ENCODE data around the gene ATP5MC3. TPM values are rescaled to one million over a fixed set of nuclear protein-coding genes. Genes with fewer than 3 reads are reported as not detected.

Gene ATP5MC3
- total RNA-seq, 1 experiment from 2014 or later = 299 TPM

- H3K9me3 ChIP-seq = no peaks in the 10 kb centered on the region
- CTCF ChIA-PET = no interaction called here
- Mint-ChIP-seq H3K4me1 (ENCODE audit: low read depth, unreplicated experiment) (peaks cover 28% of the 10 kb centered on the region), H3K9me3 (ENCODE audit: unreplicated experiment) (no peaks in the 10 kb centered on the region), H3K27ac (ENCODE audit: unreplicated experiment) (no peak overlapping the region), H3K27me3 (ENCODE audit: insufficient read depth, unreplicated experiment) (no peaks in the 10 kb centered on the region), H3K4me3 (ENCODE audit: unreplicated experiment) (no peak overlapping the region), H3K36me3 (ENCODE audit: insufficient read depth, unreplicated experiment) (peaks cover 11% of the 10 kb centered on the region)
- no TSS peak for BruUV-seq (replicated peaks)
- H3K4me3 ChIP-seq (ENCODE audit: low read depth, low read length) = no peak overlapping the region
- no peak for DNase-seq
- no peaks in the 10 kb centered on the region for H3K27me3 ChIP-seq (replicated peaks; ENCODE audit: control insufficient read depth, insufficient read depth, low read length)
- POLR2A ChIA-PET = no interaction called here
- intact Hi-C loops (cut with micrococcal nuclease; ENCODE audit: unreplicated experiment) = no loop called here
- no peaks in the 10 kb centered on the region for H3K36me3 ChIP-seq (ENCODE audit: control insufficient read depth, insufficient read depth, low read length)
- peaks cover 16% of the 10 kb centered on the region for H3K4me1 ChIP-seq
- no peak for TF ChIP-seq CTCF (IDR thresholded peaks at IDR 0.05; ENCODE audit: insufficient read depth in 1 of 2, low read depth in 1 of 2, low read length in 1 of 2, severe bottlenecking in 1 of 2, unreplicated experiment in 1 of 2)
Observed at GRCh38 chr2:175151791-175152190, 29.7 kb downstream of the ATP5MC3 start.

- no TSS peak for BruUV-seq (replicated peaks)
- no peak overlapping the region for H3K4me3 Mint-ChIP-seq (ENCODE audit: unreplicated experiment)
- no peak overlapping the region for H3K27ac Mint-ChIP-seq (ENCODE audit: unreplicated experiment)
- H3K9me3 ChIP-seq = no peaks in the 10 kb centered on the region
- peaks cover 26% of the 10 kb centered on the region for H3K4me1 Mint-ChIP-seq (ENCODE audit: low read depth, unreplicated experiment)
- TF ChIP-seq CTCF (IDR thresholded peaks at IDR 0.05; ENCODE audit: insufficient read depth in 1 of 2, low read depth in 1 of 2, low read length in 1 of 2, severe bottlenecking in 1 of 2, unreplicated experiment in 1 of 2) = no peak
- H3K4me3 ChIP-seq (ENCODE audit: low read depth, low read length) = no peak overlapping the region
- CTCF ChIA-PET = no interaction called here
- H3K36me3 ChIP-seq (ENCODE audit: control insufficient read depth, insufficient read depth, low read length) = no peaks in the 10 kb centered on the region; the same call in 1 of the 2 replicates
- DNase-seq = no peak
- intact Hi-C loops (cut with micrococcal nuclease; ENCODE audit: unreplicated experiment) = no loop called here
- no peaks in the 10 kb centered on the region for H3K27me3 ChIP-seq (replicated peaks; ENCODE audit: control insufficient read depth, insufficient read depth, low read length)
- H3K36me3 Mint-ChIP-seq (ENCODE audit: insufficient read depth, unreplicated experiment) = peaks cover 11% of the 10 kb centered on the region
- POLR2A ChIA-PET = interaction anchor here (0.6 kb wide), 1 partner anchor 12 kb away, joined by 3 read pairs; no protein-coding TSS in a partner anchor
- H3K4me1 ChIP-seq = peaks cover 16% of the 10 kb centered on the region
- H3K27me3 Mint-ChIP-seq (ENCODE audit: insufficient read depth, unreplicated experiment) = no peaks in the 10 kb centered on the region
- H3K9me3 Mint-ChIP-seq (ENCODE audit: unreplicated experiment) = no peaks in the 10 kb centered on the region
Observed at GRCh38 chr2:175147186-175147585, 34.3 kb downstream of the ATP5MC3 start.

- no peak overlapping the region for H3K4me3 ChIP-seq (ENCODE audit: low read depth, low read length)
- CTCF ChIA-PET = no interaction called here
- no peaks in the 10 kb centered on the region for H3K27me3 ChIP-seq (replicated peaks; ENCODE audit: control insufficient read depth, insufficient read depth, low read length)
- no peaks in the 10 kb centered on the region; the same call in 1 of the 2 replicates for H3K36me3 ChIP-seq (ENCODE audit: control insufficient read depth, insufficient read depth, low read length)
- no peaks in the 10 kb centered on the region for H3K27me3 Mint-ChIP-seq (ENCODE audit: insufficient read depth, unreplicated experiment)
- POLR2A ChIA-PET = no interaction called here
- H3K4me3 Mint-ChIP-seq (ENCODE audit: unreplicated experiment) = no peak overlapping the region
- no TSS peak for BruUV-seq (replicated peaks)
- H3K27ac Mint-ChIP-seq (ENCODE audit: unreplicated experiment) = no peak overlapping the region
- peaks cover 7% of the 10 kb centered on the region for H3K36me3 Mint-ChIP-seq (ENCODE audit: insufficient read depth, unreplicated experiment)
- no peaks in the 10 kb centered on the region for H3K9me3 Mint-ChIP-seq (ENCODE audit: unreplicated experiment)
- intact Hi-C loops (cut with micrococcal nuclease; ENCODE audit: unreplicated experiment) = no loop called here
- peaks cover 13% of the 10 kb centered on the region for H3K4me1 Mint-ChIP-seq (ENCODE audit: low read depth, unreplicated experiment)
- TF ChIP-seq CTCF (IDR thresholded peaks at IDR 0.05; ENCODE audit: insufficient read depth in 1 of 2, low read depth in 1 of 2, low read length in 1 of 2, severe bottlenecking in 1 of 2, unreplicated experiment in 1 of 2) = no peak
- H3K4me1 ChIP-seq = peaks cover 7% of the 10 kb centered on the region
- DNase-seq = no peak
- H3K9me3 ChIP-seq = no peaks in the 10 kb centered on the region
Observed at GRCh38 chr2:175143678-175144077, 37.8 kb downstream of the ATP5MC3 start.

Measured in Caco-2 (cell line).